NB4 (cell line): ENCODE measurements around the gene KCNC1.

Source experiments
- CTCF ChIP-seq: IDR thresholded peaks from one replicate; pipeline ENCODE4 v1.5.1; 2012; ENCODE audit warnings: low read depth, low read length
- MYC ChIP-seq: IDR thresholded peaks from 2 replicates; pipeline ENCODE4 v1.6.1; 2011; ENCODE audit warnings: low read depth, low read length
- POLR2A ChIP-seq: IDR thresholded peaks from 2 replicates; pipeline ENCODE4 v1.6.1; 2011; ENCODE audit warnings: mild to moderate bottlenecking; ENCODE audit not compliant: insufficient read length; ENCODE audit errors: extremely low read depth

GRCh38 chr11:17716807-17717206, 17.8 kb upstream of the KCNC1 start:
- TF ChIP-seq CTCF (no peak), POLR2A (no peak), MYC (no peak)
